GM18519 (cell line): ENCODE data around the gene CXXC1.
A peak's percentile ranks its signal among the peaks of the same experiment; 100 is the strongest.
"Not testable (repeated sequence)": the region's sequence is repeated elsewhere in the genome, so short reads cannot be mapped to it uniquely, and the experiment has no call there.

ENCODE experiments used
- ATAC-seq: cut with Tn5 transposase; IDR thresholded peaks from one replicate; pipeline ENCODE4 v1.9.1; 2021; ENCODE audit warnings: mild to moderate bottlenecking, moderate library complexity; ENCODE audit not compliant: unreplicated experiment, low FRiP score

The CXXC1 gene

GRCh38 chr18:50298443-50299284, 11.2 kb upstream of the CXXC1 start:
- no peak for ATAC-seq

GRCh38 chr18:50297621-50298442, 10.3 kb upstream of the CXXC1 start:
- ATAC-seq, result peak; percentile 98

DNA sequence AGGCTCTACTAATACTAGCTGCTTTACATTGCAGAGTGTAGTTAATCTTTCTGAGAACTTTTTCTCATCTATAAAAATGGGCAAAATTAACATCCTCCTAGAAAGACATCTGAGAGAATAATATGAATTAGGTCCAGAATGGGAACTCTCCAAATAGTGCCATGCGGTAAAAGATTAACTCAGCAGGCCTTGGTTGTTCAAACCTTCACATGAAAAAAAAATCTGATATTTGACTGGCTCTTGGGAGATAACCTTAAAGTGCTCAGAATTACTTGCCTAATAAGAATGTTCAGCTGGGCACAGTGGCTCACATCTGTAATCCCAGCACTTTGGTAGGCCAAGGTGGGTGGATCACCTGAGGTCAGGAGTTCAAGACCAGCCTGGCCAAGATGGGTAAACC, 5.5 kb upstream of the CXXC1 start:
- no peak for ATAC-seq

DNA sequence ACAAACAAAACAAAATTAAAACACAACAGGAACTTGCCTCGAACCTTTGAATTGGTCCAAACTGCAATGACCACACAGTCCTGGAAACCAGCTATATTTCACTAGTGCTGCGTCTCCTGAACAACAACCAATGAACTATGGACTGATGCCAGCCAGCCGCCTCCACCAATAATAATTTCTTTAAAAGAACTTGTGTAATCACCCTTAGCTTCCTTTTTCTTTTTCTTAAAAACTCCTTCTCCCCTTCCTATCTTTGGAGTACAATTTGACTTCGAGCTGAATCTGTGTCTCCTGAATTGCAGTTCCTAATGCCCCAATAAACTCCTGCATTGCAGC, 1.6 kb upstream of the CXXC1 start:
- no peak for ATAC-seq

DNA sequence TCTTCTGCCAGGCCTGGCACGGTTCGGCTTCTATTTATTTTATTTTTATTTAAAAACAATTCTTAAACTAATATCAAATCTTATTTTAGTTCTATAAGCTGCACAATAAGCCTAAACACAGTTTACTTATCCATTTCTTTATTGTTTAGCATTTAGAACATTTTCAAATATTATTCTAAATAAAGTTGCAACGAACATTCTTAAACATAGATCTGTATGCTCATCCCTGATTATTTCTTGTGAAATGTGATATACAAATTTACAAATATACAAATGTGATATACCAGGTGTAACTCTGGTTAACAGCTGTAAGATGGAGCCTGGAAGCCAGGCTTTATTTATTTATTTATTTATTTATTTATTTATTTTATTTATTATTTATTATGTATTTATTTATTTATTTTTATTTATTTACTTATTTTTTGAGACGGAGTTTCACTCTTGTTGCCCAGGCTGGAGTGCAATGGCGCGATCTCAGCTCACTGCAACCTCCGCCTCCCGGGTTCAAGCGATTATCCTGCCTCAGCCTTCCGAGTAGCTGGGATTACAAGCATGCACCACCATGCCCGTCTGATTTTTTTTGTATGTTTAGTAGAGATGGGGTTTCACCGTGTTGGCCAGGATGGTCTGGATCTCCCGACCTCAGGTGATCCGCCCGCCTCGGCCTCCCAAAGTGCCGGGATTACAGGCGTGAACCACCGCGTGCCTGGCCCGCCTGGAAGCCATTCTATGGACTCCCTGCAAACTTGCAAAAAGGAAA, 1.0 kb upstream of the CXXC1 start:
- ATAC-seq, result not testable (repeated sequence)

GRCh38 chr18:50287028-50287440, 458 bp downstream of the CXXC1 start:
- no peak for ATAC-seq

DNA sequence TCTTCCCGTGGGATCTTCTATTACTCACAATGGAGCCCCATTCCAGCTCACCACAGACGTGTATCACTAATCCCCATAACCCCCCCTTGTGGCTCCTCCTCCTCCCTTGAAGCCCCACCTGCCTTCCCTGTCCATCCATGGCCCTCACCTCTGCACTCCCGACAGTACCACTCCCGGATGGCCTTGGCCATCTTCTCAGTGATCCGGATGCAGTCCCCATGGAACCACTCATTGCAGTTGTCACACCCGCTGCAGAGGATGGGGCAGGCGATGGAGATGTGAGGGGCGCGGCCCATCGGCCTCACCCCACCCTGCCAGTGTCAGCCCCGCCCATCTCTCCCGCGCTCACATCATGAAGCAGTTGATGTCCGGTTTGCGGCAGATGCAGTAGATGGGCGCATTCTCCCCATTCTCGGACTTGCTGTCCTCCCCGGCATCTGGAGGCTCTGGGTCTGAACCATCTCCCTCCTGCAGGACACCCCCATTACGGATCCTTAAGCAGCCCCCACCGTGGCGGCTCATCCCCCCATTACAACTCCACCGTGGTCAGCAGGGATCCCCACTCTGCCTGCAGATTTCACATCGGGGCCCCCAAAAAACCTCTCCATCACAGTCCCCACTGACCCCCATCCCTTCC, 983 bp downstream of the CXXC1 start:
- no peak for ATAC-seq

- ATAC-seq, result no peak
Observed at GRCh38 chr18:50285631-50286321, 1.7 kb downstream of the CXXC1 start.

DNA sequence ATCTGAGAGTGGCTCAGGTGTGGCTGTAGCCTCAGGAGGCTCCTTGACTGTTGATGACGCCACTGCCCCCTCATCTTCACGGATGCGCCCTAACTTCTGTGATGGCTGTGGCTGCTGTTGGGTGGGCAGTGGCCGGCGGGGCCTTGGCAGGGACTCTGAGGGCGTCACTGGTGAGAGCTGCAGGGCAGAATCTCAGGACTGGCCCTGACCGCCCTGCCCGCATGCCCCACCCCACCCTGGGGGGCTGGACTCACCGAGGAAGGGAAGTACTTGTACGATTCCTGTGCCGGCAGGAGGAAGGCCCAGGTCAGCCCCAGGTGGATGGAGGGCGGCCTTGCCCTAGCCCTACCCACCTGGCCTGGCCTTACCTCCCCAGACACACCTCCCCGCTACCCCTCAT, 2.4 kb downstream of the CXXC1 start:
- ATAC-seq, result no peak

DNA sequence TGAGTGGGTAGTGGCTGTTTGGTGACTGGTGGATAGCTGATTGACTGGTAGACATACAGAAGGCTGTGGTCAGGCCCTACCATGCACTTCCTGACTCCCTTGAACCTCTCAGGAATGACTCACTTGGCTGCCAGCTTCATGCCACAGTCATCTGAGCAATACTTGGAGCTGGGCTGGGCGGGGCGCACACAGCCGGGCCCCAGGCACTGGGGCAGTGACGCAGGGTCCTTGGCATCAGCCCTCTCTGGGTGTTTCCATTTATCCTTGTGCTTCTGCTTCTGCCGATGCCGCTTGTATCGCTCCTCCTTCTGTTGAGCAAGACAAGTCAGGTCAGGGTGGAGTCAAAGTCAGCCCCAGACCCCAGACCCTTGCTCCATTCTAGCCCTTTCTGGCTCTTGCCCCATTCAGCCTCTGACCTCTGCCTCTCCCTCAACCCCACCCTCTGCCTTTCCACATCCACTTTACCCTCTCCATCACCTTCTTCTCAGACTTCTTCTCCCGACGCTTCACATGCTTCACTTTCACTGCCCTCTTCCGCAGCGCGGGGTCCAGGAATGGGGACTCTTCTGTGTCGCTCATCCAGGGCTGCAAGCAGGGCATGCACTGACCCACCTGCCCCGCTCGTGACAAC, 3.1 kb downstream of the CXXC1 start:
- no peak for ATAC-seq

- ATAC-seq, result no peak
Observed at GRCh38 chr18:50283469-50284209, 3.9 kb downstream of the CXXC1 start.

GRCh38 chr18:50282521-50283335, 4.8 kb downstream of the CXXC1 start:
- no peak for ATAC-seq

DNA sequence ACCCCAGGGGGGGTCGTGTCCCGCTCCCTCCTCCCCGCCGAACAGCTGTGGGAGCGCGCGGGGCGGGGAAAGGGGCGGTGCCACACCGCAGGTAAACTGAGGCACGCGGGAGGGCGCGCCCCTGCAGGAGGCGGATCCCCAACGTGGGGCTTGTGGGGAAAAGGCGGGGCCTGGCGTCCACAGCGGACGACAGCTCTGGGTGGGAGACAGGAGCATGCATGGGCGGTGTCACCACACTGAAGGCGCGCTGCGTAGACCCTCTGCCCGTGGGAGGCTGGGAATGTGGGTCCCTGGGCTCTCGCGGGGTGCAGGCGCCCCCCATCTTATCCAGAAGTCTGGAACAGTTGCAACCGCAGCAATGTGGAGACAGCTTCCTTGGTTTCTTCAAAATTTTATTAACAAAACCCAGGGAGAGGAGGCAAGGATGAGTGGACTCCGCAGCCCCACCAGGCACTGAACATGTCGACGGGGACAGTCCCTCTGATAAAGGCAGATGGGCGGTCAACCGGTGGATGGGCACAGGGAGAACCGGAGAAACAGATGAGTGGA, 5.4 kb downstream of the CXXC1 start:
- ATAC-seq, result no peak

GRCh38 chr18:50281295-50281971, 6.1 kb downstream of the CXXC1 start, which contains the start of gene MBD1:
Gene MBD1, minus strand, starts transcription at chr18:50281523. Its CDS starts 1,531 bp downstream, at chr18:50279992.
- peak; percentile 88 for ATAC-seq

GRCh38 chr18:50280707-50281294, 6.7 kb downstream of the CXXC1 start:
- no peak for ATAC-seq

DNA sequence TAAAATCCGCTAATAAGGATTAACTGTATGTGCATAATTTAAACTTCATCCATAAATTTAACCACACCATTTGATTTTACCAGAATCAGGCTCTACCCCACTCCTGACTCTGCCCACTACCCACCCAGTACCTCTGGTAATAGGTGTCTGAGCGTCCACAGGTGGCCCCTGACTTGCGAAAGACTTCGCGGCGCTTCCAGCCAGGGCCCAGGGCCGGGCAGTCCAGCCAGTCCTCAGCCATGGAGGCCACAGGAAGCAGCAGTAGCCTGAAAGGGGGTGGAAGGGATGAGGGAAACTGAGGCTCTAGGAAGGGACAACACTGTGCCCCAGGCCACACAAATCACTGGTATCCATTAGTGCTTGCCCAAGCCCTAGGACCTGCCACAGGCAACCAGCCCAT, 7.7 kb downstream of the CXXC1 start:
- ATAC-seq, result no peak

- ATAC-seq, result no peak
Observed at GRCh38 chr18:50277942-50278341, 9.6 kb downstream of the CXXC1 start.
